ENCODE measurements around the gene NEDD4L.

Gene NEDD4L

GRCh38 chr18:58183226-58183625 lies 139.2 kb downstream of the NEDD4L start:
- DNase-seq (ENCODE audit: low read depth): no peak

GRCh38 chr18:58186258-58186948 lies 142.4 kb downstream of the NEDD4L start:
- DNase-seq (ENCODE audit: low read depth): no peak

GRCh38 chr18:58187674-58188073 lies 143.6 kb downstream of the NEDD4L start:
- DNase-seq (ENCODE audit: low read depth): no peak

- DNase-seq (ENCODE audit: low read depth): no peak
These were observed 145.0 kb downstream of the NEDD4L start for GRCh38 chr18:58188996-58189395.

- DNase-seq (ENCODE audit: low read depth): no peak
These were observed 147.0 kb downstream of the NEDD4L start for GRCh38 chr18:58190842-58191530.

- no peak for DNase-seq (ENCODE audit: low read depth)
These were observed 147.6 kb downstream of the NEDD4L start for GRCh38 chr18:58191626-58192025.

- DNase-seq (ENCODE audit: low read depth): no peak
These were observed 148.5 kb downstream of the NEDD4L start for GRCh38 chr18:58192519-58192918.

GRCh38 chr18:58194028-58194427 lies 150.0 kb downstream of the NEDD4L start:
- no peak for DNase-seq (ENCODE audit: low read depth)

GRCh38 chr18:58195278-58195765 lies 151.3 kb downstream of the NEDD4L start:
- no peak for DNase-seq (ENCODE audit: low read depth)

GRCh38 chr18:58196164-58196563 lies 152.1 kb downstream of the NEDD4L start:
- no peak for DNase-seq (ENCODE audit: low read depth)

GRCh38 chr18:58196881-58197872 lies 153.2 kb downstream of the NEDD4L start:
- no peak for DNase-seq (ENCODE audit: low read depth)

GRCh38 chr18:58201268-58201667 lies 157.2 kb downstream of the NEDD4L start:
- no peak for DNase-seq (ENCODE audit: low read depth)

- DNase-seq (ENCODE audit: low read depth): no peak
These were observed 158.0 kb downstream of the NEDD4L start for GRCh38 chr18:58201733-58202730.

GRCh38 chr18:58204776-58205442 lies 160.9 kb downstream of the NEDD4L start:
- no peak for DNase-seq (ENCODE audit: low read depth)

GRCh38 chr18:58205443-58206160 lies 161.6 kb downstream of the NEDD4L start:
- no peak for DNase-seq (ENCODE audit: low read depth)

- DNase-seq (ENCODE audit: low read depth): no peak
These were observed 163.6 kb downstream of the NEDD4L start for GRCh38 chr18:58207520-58208152.

- no peak for DNase-seq (ENCODE audit: low read depth)
These were observed 164.3 kb downstream of the NEDD4L start for GRCh38 chr18:58208207-58208932.

GRCh38 chr18:58209326-58209725 lies 165.3 kb downstream of the NEDD4L start:
- DNase-seq (ENCODE audit: low read depth): no peak

- DNase-seq (ENCODE audit: low read depth): no peak
These were observed 167.5 kb downstream of the NEDD4L start for GRCh38 chr18:58211510-58211909.
